ENCODE results near the gene HSP90B1.

The HSP90B1 gene

GRCh38 chr12:103884316-103884715 is 45.9 kb upstream of the HSP90B1 start:
- no peak overlapping the region for H3K9ac ChIP-seq

GRCh38 chr12:103886195-103886797 is 43.9 kb upstream of the HSP90B1 start:
- Histone ChIP-seq H4K20me1 (ENCODE audit: insufficient read depth) (no peaks in the 10 kb centered on the region), H3K79me2 (ENCODE audit: insufficient read depth, low read depth) (no peaks in the 10 kb centered on the region), H3K4me2 (no peak overlapping the region)

More at GRCh38 chr12:103884316-103884715, 45.9 kb upstream of the HSP90B1 start:
- Histone ChIP-seq H3K4me2 (no peak overlapping the region), H3K36me3 (ENCODE audit: insufficient read depth) (no peaks in the 10 kb centered on the region), H2AFZ (ENCODE audit: low read depth) (no peak overlapping the region), H3K4me3 (IDR thresholded peaks at IDR 0.05; ENCODE audit: insufficient read depth, low read depth, low read length) (no peak overlapping the region), H3K79me2 (ENCODE audit: insufficient read depth, low read depth) (no peaks in the 10 kb centered on the region), H3K27ac (no peak overlapping the region), H3K4me1 (ENCODE audit: low read depth, poor library complexity, severe bottlenecking) (peaks cover 56% of the 10 kb centered on the region), H4K20me1 (ENCODE audit: insufficient read depth) (no peaks in the 10 kb centered on the region), H3K27me3 (ENCODE audit: insufficient read depth, low read depth) (no peaks in the 10 kb centered on the region)
- 0 out of 2 replicates have a peak, but pooled peaks have one; percentile 47 for TF ChIP-seq CTCF (conservative IDR thresholded peaks at IDR 0.05; ENCODE audit: low read depth, low read length)

DNA sequence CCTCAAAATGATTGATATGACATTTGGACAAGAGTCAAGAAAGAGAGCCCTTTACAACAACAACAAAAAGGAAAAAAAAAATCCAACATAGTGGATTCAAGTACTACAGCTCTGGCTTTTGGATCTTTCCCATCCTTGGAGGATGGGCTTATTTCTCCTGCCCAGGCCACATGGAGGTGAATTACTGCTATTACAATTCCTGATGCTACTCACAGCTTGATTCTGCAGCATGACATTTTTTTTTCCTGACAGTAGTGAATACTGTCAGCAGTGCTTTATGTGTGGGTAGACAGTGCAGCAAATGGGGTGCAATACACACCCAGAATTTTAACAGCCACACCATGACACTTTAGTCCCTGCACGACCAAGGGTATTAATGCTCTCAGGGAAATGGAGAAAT is 42.5 kb upstream of the HSP90B1 start:
- no peak overlapping the region for H3K9ac ChIP-seq
- no peak overlapping the region for H3K27ac ChIP-seq
- H3K27me3 ChIP-seq (ENCODE audit: insufficient read depth, low read depth) = no peaks in the 10 kb centered on the region
- TF ChIP-seq CTCF (conservative IDR thresholded peaks at IDR 0.05; ENCODE audit: low read depth, low read length) = no peak
- H3K4me1 ChIP-seq (ENCODE audit: low read depth, poor library complexity, severe bottlenecking) = peaks cover 21% of the 10 kb centered on the region
- no peaks in the 10 kb centered on the region for H3K79me2 ChIP-seq (ENCODE audit: insufficient read depth, low read depth)
- H2AFZ ChIP-seq (ENCODE audit: low read depth) = no peak overlapping the region
- no peak overlapping the region for H3K4me3 ChIP-seq (IDR thresholded peaks at IDR 0.05; ENCODE audit: insufficient read depth, low read depth, low read length)
- no peaks in the 10 kb centered on the region for H3K36me3 ChIP-seq (ENCODE audit: insufficient read depth)
- H4K20me1 ChIP-seq (ENCODE audit: insufficient read depth) = no peaks in the 10 kb centered on the region
- no peak overlapping the region for H3K4me2 ChIP-seq

More at GRCh38 chr12:103886195-103886797, 43.9 kb upstream of the HSP90B1 start:
- peaks cover 36% of the 10 kb centered on the region for H3K4me1 ChIP-seq (ENCODE audit: low read depth, poor library complexity, severe bottlenecking)
- H3K36me3 ChIP-seq (ENCODE audit: insufficient read depth) = no peaks in the 10 kb centered on the region
- no peak overlapping the region for H2AFZ ChIP-seq (ENCODE audit: low read depth)
- no peak overlapping the region for H3K27ac ChIP-seq
- H3K27me3 ChIP-seq (ENCODE audit: insufficient read depth, low read depth) = no peaks in the 10 kb centered on the region
- TF ChIP-seq CTCF (conservative IDR thresholded peaks at IDR 0.05; ENCODE audit: low read depth, low read length) = no peak
- H3K4me3 ChIP-seq (IDR thresholded peaks at IDR 0.05; ENCODE audit: insufficient read depth, low read depth, low read length) = no peak overlapping the region
- H3K9ac ChIP-seq = no peak overlapping the region

GRCh38 chr12:103897316-103897715 is 32.9 kb upstream of the HSP90B1 start:
- Histone ChIP-seq H3K4me1 (ENCODE audit: low read depth, poor library complexity, severe bottlenecking) (peaks cover 12% of the 10 kb centered on the region), H3K79me2 (ENCODE audit: insufficient read depth, low read depth) (no peaks in the 10 kb centered on the region), H3K4me3 (IDR thresholded peaks at IDR 0.05; ENCODE audit: insufficient read depth, low read depth, low read length) (no peak overlapping the region), H3K27ac (no peak overlapping the region), H3K27me3 (ENCODE audit: insufficient read depth, low read depth) (no peaks in the 10 kb centered on the region), H3K36me3 (ENCODE audit: insufficient read depth) (no peaks in the 10 kb centered on the region), H4K20me1 (ENCODE audit: insufficient read depth) (no peaks in the 10 kb centered on the region), H3K4me2 (no peak overlapping the region), H2AFZ (ENCODE audit: low read depth) (no peak overlapping the region), H3K9ac (no peak overlapping the region)
- TF ChIP-seq CTCF (conservative IDR thresholded peaks at IDR 0.05; ENCODE audit: low read depth, low read length) = no peak

All from KMS-11 (cell line).